Femur (tissue), 1 donor: ENCODE data around the gene RASGEF1C.
"Not testable (repeated sequence)": the region's sequence is repeated elsewhere in the genome, so short reads cannot be mapped to it uniquely, and the experiment has no call there.

Experiments used
- DNase-seq: peaks from one replicate; pipeline ENCODE4 v3.0.0-alpha.2; 2017

RASGEF1C gene

DNA sequence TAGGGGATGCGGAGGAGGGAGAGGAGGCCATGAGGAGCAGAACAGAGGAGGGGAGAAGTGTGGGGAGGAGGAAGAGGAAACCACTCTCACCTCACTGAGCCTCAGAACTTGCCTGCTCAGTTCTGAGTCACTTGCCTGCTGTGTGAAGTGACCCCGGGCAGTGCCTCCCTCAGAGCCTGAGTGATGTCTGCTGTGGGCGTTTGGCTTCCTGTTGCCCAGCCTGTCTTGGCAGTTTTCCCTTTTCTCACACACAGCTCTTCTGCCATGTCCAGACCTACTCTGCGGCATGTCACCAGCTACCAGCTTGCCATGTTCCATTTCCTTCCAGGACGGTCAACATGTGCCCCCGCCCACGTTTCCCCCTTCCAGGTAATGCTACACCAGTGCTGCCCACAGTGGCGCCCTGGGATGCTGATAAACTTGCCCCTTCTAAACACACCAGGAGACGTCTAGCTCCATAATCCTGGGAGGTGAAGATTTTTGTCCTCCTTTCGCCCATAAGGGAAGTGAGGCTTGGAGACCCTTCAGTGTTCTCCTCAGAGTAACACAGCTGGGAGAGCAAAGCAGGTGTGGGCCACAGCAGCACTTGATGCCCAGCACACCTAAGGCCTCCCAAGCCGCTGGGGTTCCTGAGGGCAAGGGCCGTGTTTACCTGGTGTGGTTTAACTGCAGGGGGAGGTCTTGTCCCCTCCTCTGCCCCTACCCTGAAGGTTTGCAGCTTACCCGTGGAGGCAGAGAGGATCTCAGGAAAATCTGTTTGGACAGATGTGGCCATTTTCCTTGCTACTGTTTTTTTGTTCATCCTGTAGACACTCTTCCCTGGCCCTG is 73.7 kb downstream of the RASGEF1C start:
- peak; percentile 33 for DNase-seq

DNA sequence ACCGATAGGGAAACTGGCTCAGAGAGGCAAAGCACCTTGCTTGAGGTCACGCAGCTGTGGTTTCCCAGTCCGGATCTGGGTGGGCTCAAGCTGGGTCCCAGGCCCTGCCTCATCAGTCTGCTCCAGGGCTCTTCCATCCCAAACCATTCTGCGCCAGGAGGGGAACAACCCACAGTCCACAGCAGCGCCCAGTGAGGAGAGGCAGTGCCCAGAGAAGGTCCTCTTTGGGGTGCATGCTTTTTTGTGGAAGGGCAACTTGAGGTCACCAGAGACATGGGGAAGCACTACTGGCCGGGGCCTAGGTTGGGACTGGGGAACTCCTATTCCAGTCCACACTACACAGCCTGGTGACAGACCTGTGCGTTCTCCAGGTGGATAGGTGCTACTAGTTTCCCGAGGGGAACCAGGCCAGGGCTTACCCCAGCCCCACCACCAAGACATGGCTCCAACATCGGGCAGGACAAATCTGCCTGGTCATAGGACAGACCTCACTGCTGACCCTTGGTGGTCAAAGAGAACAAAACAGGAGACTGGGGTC is 75.0 kb downstream of the RASGEF1C start:
- DNase-seq = no peak

DNA sequence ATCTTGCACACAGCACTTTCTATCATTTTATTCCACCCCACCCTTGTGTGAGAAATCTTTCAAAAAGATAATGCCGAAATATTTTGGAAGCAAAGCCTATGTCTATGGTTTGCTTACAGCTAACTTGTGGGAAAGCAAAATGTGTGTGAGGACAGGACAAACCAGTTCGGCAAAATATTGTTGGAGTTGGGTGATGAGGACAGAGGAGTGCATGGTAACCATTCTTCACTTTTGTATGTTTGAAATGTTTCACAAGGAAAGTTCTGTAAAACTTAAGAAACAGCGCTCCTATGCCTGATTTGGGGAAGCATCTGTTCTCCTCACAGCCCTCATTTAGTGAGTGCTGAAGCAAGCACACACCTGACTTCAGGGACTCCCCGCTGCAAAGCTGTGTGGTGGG is 75.5 kb downstream of the RASGEF1C start:
- no peak for DNase-seq

DNA sequence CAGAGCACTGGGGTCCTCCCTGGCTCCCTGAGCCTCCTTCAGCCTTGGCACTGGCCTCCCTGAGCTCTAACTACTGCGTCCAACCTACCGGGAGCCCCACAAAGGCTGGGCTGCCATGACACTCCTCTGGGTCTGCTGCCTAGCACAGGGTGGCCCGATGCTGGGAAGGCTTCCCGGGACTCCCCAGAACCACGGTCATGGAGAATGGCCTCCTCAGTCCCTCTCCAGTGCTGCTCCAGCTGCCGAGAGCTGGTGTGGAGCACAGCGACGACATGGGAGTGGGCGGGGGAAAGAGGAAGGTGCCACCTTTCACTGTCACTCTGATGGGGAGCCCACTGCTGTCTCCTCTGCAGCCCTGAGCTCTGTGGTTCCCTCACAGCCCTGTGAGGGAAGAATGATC is 76.0 kb downstream of the RASGEF1C start:
- no peak for DNase-seq

DNA sequence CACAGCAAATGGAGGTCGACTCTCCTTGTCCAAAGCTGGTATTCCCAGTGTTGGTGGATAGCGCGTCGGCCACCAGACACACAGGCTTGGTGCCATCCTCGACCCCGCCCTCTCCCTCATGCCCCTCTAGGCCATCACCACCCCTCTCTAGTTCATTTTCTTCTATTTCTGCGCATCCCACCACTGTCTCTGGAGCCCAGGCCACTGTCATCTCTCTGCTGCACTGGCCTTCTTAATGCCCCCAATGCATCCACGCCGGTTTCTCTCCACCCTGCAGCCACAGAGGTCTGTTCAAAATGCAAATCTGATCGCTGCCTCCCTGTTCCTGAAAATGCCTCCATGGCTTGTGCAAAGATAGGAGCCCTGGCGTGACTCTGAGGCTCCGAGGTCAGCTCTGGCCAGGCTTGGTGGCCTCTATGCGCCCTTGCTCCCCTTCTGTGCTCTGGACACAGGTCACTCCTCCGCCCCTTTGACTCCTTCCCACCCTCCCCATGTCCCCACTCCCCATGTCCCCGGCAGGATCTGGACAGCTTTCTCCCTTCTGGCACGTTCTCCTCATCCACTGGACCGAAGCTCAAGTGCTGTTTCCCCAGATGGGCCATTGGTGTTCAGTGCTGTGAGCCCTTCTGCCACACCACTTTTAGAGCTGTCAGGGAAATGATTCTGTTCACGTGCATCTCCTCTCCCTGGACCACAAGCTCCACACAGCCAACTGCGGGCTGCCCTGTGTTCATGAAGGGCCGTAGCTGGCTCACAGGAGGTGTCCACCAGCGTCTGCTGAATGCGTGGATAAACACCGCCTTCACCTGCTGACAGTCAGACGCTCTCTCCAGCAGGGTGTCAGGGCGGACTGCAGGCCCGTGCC is 77.9 kb downstream of the RASGEF1C start:
- no peak for DNase-seq

DNA sequence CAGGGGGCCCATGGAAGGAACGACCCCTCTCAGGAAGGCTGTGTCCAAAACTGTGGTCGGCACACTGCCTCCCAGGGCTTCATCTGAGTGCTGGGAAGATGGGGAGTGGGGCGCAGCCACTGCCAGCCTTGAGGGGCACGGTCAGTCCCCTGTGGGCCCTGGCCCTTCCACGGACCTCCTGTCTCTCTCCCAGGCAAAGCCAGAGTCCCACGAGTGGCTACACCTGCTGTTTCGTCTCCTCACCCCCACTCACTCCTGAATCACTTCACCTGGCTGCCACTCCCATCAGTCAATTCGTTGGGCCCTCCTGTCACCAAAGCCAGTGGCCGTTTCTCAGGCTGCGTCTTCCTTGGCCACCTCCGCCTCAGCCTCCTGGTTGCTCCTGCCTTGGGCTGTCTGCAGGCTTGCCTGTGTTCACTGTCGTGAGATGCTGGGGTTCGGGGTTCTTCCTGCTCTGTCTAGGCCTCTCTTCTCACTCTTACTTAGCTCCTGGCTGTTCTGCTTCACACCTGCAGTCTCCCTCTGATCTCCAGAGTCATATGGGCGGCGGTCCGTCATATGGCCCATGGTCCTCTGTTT is 78.6 kb downstream of the RASGEF1C start:
- DNase-seq = no peak

DNA sequence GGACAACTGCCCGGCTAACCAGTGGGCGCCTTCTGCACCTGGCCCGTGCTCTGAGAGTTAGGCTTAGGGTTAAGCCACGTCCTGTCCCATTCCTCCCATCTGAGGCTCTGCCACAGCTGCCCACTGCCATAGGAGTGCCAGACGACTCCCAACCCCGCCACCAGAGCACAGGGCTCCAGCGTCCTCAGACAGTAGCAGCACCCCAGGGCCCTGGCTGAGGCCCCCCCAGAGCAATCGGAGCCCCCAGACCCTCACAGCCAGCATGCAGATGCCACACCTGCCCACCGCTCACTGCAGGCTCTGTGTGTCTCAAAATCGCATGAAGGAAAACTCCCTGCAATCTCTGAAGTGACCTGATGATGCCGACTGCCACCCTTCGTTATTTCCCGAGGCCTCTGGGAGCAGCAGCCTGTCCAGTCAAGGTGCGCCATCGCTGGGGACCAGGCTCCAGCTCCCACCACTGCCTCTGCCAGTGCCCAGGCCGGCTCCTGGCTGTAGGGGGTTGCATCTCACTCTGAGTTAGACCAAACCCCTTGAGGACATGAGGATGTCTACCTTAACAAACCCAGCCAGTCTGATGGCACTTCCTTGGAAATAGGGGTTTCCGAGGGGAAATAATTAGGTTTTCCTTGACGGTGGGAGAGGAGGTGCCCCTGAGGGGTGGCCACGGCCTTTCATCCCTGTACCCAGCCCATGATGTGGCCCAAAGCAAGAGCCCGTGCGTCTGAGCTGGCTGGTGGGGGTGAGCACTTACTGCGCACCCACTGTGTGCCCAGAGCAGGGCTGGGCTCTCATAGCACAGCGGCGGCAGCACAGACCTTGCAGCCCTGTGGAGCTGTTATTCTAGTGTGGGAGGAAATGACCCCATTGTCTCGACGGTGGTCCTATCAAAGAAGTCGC is 79.5 kb downstream of the RASGEF1C start:
- no peak for DNase-seq

DNA sequence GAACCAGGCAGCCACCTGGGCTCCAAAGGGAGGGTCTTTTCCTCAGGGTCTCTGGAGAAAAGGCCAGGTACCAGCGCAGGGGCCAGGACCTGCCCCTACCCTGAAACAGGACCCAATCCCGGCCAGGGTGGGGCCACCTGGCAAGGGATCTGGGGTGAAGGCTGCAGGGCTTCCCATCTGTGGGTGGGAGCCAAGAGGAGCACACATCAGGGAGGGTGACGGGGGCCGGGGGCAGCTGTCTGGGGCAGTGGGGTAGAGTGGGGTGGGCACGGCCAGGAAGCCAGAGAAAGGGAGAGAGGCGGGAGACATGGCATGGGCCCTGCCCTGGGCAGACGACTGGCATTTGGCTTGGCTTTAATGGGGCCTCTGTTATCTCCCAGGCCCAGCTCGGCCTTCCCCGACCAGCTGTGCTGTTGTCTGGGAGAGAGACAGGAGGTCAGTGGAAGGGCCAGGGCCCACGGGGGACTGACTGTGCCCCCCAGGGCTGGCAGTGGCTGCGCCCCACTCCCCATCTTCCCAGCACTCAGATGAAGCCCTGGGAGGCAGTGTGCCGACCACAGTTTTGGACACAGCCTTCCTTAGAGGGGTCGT is 80.2 kb downstream of the RASGEF1C start:
- DNase-seq = peak; percentile 23

DNA sequence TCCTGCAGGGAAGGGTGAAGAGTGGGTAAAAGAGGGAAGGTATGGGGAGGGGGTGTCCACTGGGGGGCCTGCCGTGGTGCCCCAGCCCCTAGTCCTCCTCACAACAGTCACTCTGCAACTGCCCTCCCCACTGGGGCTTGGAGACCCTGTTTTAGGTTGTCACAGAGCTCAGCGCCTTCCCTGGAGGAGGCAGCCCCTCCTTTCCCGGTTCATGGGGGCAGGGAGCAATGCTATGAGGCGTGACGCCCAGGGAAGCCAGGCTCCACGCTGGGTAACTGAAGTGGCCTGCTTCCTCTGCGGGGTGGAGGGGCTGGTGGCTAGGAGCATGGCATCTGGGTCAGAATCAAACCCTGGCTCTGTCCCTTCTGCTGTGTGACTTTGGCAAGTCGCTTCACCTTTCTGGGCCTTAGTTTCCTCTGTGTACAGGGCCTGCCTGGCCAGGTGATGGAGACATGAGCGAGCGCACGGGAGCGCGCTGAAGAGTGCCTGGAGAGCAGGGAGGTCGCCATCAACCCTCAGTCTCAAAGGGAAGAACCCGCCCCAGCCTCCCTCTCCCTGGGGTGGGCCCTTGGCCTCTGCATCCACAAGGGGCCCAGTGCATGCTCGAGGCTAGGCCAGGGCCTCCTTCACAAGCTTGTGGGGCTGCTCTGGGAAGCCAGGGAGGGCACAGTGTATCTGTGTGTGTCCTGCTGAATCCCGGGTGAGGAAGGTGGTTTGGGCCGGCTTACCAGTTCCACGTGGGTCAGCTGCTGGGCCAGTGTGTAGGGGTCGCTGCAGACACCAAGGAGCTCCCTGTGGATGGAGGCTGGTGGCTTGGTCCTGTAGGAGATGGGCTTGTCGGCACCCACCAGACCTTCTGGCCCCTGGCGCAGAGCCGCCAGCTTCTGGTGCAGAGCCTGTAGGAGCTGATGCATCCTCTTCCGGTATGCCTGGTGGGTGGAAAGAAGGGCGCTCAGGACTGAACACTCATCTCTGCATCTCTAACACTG is 81.0 kb downstream of the RASGEF1C start:
- DNase-seq = peak; percentile 15

DNA sequence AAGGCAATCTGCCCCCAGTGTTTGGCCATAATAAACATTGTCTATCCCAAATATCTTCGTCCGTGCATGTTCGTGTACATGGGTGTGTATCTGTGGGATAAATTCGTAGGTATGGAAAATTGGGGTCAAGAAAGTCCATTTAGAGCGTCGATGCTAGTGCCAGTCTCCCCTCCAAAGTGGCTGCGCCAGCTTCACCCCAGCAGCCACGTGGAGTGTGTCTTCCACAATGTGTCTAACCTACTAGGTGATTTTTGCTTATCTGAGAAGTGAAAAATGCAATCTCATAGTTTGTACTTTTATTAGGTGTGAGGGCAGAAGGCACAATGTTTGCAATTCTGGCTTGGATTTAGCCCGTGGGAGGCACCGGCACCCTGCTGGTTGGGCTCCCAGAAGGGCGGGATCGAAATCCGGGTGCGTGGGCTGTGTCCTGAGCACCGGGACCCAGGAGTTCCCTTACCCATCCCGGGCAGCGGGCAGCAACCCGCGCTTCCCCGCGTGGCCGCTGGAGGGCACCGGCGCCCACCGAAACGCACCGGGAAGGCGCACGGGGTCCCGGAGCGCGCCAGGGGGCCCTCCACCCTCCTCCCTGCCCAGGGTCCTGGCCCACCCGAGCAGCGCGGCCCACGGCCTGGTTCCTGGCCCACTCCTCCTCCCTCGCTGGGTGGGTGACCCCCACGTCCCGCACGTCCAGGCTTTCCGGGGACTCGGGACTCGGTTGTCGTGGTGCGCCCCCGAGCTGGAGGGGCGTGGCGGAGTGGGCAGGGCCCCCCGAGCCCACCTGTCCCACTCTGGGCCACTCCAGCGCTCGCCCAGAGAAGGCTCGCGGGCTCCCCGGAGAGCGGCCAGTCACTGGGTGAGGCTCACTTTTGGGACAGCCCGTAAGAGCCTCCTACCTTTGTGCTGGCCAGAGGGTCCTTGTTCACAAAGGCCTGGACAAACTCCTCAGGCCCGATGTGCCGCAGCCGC is 82.0 kb downstream of the RASGEF1C start:
- peak; percentile 37 for DNase-seq

DNA sequence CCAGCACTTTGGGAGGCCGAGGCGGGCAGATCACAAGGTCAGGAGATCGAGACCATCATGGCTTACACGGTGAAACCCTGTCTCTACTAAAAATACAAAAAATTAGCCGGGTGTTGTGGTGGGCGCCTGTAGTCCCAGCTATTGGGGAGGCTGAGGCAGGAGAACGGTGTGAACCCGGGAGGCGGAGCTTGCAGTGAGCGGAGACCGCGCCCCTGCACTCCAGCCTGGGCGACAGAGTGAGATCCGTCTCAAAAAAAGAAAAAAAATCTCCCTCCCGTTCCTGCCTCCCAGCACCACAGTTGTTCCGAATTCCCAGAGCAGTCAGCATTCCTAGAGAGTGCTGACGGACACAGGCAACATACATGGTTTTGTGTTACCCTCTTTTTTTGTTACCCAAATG is 82.9 kb downstream of the RASGEF1C start:
- not testable (repeated sequence) for DNase-seq

DNA sequence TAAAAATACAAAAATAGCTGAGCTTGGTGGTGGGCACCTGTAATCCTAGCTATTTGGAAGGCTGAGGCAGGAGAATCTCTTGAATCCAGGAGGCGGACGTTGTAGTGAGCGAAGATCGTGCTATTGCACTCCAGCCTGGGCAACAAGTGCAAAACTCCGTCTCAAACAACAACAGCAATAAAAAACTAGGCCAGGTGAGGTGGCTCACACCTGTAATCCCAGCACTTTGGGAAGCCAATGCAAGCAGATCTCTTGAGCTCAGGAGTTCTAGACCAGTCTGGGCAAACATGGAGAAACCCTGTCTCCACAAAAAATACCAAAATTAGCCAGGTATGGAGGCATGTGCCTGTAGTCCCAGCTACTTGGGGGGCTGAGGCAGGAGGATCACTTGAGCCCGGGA is 84.3 kb downstream of the RASGEF1C start:
- DNase-seq = not testable (repeated sequence)

DNA sequence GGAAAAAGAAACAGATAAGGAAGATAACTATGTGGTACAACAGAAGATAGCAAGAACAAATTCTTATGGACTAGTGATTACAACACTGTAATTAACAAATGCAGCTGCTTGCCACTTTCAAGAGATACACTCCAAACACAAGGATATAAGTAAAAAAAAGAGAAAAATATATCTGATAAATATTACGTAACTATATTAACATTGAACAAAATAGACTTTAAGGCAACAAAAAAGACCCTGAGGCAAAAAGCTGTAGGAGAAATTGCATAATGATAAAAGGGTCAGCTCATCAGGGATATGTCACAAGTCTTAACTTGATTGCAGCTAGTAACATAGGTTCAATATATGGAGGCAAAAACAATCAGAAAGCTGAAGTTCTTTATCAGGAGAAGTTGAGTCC is 86.1 kb downstream of the RASGEF1C start:
- no peak for DNase-seq

DNA sequence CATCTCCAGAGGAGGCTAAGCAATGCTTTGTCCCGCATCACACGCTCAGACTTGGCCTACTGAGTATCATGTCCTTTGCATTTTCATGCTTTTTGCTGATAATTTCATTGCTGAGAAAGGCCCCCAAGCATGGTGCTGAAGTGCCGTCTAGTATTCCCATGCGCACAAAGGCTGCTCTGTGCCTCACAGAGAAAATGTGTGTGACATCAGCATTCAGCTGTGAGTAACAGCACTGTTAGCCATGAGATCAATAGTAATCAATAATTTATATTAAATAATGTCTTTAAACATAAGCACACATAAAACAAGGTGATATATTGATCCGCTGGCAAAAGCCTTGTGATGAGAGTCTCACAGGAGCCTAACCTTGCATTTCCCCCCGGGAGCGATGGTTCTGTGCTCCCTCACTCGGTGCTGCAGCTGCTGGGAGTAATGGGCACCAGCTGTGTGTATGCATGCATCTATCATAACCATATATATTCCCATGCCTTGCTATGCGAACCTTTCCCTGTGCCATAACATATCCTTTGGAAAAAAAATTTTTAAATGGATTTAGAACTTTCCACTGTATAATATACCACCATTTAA is 87.1 kb downstream of the RASGEF1C start:
- DNase-seq = no peak

DNA sequence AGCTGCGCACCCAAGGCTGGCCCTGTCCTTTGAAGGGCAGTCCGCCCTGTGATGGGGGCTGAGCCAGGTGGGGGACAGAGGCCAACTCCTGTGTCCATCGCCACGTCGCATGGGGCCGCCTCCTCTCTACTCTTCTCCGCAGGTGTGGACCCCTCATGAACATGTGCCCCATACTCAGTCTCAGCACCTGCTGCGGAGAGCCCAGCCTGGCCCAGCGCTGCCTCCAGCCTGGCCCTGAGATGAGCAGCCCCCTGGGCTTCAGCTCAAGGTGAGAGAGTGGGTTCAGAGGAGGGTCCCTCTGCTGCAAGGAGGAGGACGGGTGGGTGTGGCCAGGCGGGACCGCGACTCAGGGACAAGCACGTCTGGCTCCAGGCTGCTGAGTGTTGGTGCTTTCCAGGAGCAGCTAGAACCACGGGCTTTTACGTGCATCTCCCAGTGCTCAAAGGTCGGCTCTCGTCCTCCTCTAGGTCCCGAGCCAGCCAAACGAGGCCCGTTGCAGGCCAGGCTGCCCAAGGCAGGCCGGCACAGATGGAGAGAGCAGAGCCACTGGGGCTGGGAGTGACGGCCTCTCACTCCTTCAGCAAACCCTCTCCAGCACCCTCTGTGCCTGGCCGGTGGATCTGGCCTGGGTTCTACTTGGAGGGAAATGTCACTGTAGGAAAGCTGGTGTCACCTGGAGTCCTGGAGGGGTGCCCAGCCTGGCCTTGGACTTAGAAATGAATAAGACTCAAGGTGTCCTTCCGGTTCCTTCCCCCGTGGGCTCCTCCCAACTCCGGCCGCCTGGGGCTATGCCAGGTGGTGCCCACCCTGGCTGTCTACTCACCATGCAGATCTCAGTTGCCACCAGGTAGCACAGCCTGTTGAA is 88.5 kb downstream of the RASGEF1C start:
- DNase-seq = peak; percentile 12

DNA sequence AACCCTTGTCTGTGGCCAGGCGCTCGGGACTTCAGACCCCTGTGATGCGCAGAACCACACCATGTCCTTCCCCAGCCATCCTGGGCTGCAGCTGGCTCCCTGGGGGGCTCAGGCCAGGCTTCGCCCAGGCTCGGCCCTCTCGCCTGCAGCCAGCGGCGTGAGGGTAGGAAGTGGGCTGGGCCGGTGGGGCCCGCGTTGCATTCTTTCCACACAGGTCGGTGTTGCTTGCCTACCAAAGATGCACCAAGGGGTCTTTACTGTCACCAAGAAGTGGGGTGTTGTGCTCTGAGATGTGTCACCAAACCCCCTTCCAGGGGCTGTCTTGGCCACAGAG is 89.1 kb downstream of the RASGEF1C start:
- DNase-seq = no peak

DNA sequence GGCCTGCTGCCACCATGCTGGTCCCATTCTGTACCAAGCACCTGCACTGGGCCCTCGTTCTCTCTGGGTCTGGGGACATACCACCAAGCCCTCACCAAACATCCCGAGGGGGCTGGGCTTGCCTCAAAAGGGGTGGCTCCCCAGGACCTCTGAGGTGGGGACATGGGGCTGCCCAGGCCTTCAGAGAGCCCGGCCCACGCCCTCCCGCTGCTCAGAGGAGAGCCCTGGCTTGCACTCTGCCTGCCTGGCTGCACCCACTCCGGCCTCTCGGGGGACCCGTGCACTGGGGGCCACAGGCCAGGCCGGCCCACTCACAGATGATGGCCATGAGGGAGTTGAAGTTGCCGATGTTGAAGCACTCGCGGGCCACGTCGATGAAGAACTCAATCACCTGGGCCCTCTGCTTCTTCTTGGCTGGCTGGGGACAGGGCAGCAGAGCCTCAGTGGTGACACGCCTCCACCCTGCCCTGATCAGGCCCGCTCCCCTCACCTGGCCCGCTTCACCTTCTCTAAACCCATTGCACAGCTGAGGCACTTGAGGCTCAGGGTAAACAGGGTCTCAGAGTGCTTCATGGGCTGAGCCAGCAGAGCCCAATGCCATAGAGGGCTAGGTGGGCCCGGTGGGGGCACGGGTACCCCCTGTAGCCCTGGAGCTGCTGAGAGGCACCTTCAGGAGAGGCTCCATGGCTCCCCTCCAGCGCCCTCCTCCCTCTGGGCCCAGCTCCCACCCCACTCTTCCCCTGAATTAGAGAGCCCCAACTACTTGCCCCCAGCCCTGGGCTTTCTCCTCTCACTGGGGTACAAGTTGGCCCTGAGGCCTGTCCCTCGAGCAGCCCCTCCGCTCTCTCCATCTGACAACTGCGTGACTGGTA is 89.7 kb downstream of the RASGEF1C start:
- DNase-seq = no peak
